GOT3 (cell line): ENCODE results near the gene MALT1.

Experiments used
- DNase-seq: peaks from one replicate; lab custom pipeline; 2025; ENCODE audit warnings: mixed read lengths; lab: John Stamatoyannopoulos, UW

The MALT1 gene

GRCh38 chr18:58692422-58693185 lies 21.3 kb downstream of the MALT1 start:
- no peak for DNase-seq

GRCh38 chr18:58694221-58694620 lies 23.0 kb downstream of the MALT1 start:
- no peak for DNase-seq

GRCh38 chr18:58694720-58695468 lies 23.6 kb downstream of the MALT1 start:
- no peak for DNase-seq

- no peak for DNase-seq
These were observed 24.5 kb downstream of the MALT1 start for GRCh38 chr18:58695772-58696171.

- no peak for DNase-seq
These were observed 25.9 kb downstream of the MALT1 start for GRCh38 chr18:58697146-58697545.

GRCh38 chr18:58698701-58699193 lies 27.5 kb downstream of the MALT1 start:
- DNase-seq: no peak

- DNase-seq: no peak
These were observed 28.3 kb downstream of the MALT1 start for GRCh38 chr18:58699551-58699950.

- DNase-seq: no peak
These were observed 28.9 kb downstream of the MALT1 start for GRCh38 chr18:58700209-58700608.

GRCh38 chr18:58712930-58713329 lies 41.7 kb downstream of the MALT1 start:
- no peak for DNase-seq

GRCh38 chr18:58714259-58714658 lies 43.0 kb downstream of the MALT1 start:
- DNase-seq: no peak

GRCh38 chr18:58714821-58715220 lies 43.6 kb downstream of the MALT1 start:
- no peak for DNase-seq

GRCh38 chr18:58715540-58715939 lies 44.3 kb downstream of the MALT1 start:
- no peak for DNase-seq

- no peak for DNase-seq
These were observed 44.9 kb downstream of the MALT1 start for GRCh38 chr18:58716060-58716756.

GRCh38 chr18:58721566-58722239 lies 50.4 kb downstream of the MALT1 start:
- DNase-seq: no peak

- no peak for DNase-seq
These were observed 52.7 kb downstream of the MALT1 start for GRCh38 chr18:58723810-58724602.

GRCh38 chr18:58726671-58727070 lies 55.4 kb downstream of the MALT1 start:
- DNase-seq: no peak

GRCh38 chr18:58727776-58728500 lies 56.7 kb downstream of the MALT1 start:
- DNase-seq: no peak

- no peak for DNase-seq
These were observed 57.5 kb downstream of the MALT1 start for GRCh38 chr18:58728719-58729118.

GRCh38 chr18:58730618-58731017 lies 59.4 kb downstream of the MALT1 start:
- no peak for DNase-seq

- DNase-seq: no peak
These were observed 61.2 kb downstream of the MALT1 start for GRCh38 chr18:58732471-58732870.

- no peak for DNase-seq
These were observed 62.6 kb downstream of the MALT1 start for GRCh38 chr18:58733866-58734265.
